ENCODE data around the gene LHX4.

LHX4 gene

DNA sequence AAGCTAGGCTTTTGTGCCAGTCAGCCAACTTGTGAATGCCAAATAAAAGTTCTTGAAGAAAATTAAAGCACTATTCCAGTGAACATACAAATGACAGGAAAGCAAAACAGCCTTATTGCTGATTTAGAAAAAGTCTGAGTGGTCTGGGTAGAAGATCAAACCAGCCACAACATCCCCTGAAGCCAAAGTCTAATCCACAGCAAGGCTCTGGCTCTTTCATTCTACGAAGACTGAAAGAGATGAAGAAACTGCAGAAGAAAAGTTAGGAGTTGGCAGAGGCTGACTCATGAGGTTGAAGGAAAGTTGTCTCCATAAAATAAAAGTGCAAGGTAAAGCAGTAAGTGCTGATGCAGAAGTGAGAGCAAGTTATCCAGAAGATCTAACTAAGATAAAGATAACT lies 65.9 kb downstream of the LHX4 start:
- TF ChIP-seq, protein P1, sequence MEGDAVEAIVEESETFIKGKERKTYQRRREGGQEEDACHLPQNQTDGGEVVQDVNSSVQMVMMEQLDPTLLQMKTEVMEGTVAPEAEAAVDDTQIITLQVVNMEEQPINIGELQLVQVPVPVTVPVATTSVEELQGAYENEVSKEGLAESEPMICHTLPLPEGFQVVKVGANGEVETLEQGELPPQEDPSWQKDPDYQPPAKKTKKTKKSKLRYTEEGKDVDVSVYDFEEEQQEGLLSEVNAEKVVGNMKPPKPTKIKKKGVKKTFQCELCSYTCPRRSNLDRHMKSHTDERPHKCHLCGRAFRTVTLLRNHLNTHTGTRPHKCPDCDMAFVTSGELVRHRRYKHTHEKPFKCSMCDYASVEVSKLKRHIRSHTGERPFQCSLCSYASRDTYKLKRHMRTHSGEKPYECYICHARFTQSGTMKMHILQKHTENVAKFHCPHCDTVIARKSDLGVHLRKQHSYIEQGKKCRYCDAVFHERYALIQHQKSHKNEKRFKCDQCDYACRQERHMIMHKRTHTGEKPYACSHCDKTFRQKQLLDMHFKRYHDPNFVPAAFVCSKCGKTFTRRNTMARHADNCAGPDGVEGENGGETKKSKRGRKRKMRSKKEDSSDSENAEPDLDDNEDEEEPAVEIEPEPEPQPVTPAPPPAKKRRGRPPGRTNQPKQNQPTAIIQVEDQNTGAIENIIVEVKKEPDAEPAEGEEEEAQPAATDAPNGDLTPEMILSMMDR (IDR thresholded peaks at IDR 0.05; ENCODE audit: low read depth, low read length, missing control alignments) = no peak
- H3K4me3 ChIP-seq (ENCODE audit: low read depth, low read length) = no peak overlapping the region
- no peak for DNase-seq (ENCODE audit: low read depth)

DNA sequence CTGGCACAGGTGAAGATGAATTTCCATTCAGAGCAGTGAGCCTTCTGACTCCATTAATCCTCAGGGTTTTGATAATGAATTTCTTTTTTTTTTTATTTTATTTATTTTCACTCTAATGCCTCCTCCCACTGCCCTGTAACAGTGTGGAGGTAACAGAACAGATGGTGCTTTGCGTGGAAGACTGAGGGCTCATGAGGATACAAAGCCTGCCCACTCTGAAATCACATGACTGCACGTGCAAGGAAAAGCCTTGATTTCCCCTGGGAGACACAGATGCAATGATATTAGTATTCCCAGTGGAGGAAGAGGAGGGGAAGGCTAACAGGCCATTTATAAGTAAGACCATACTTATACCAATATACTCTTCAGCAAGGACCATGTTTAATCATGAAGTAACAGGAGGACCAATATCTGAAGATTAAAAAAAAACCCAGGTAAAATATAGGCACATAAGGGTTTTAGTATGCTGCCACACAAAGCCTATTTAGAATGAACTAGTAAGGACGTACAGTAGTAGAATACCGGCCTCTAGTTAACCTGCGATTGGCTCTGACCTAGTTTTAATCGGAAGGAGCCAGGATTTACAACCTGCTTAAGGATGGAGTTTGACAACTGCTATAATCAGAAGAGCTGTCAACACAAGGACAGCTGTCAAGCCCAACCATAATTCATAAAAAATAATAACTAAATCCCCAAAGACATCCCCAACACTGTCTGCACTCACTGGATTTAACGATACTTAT lies 69.6 kb downstream of the LHX4 start:
- no peak overlapping the region for H3K4me3 ChIP-seq (ENCODE audit: low read depth, low read length)
- DNase-seq (ENCODE audit: low read depth) = no peak
- TF ChIP-seq, protein P1 (IDR thresholded peaks at IDR 0.05; ENCODE audit: low read depth, low read length, missing control alignments) = no peak

DNA sequence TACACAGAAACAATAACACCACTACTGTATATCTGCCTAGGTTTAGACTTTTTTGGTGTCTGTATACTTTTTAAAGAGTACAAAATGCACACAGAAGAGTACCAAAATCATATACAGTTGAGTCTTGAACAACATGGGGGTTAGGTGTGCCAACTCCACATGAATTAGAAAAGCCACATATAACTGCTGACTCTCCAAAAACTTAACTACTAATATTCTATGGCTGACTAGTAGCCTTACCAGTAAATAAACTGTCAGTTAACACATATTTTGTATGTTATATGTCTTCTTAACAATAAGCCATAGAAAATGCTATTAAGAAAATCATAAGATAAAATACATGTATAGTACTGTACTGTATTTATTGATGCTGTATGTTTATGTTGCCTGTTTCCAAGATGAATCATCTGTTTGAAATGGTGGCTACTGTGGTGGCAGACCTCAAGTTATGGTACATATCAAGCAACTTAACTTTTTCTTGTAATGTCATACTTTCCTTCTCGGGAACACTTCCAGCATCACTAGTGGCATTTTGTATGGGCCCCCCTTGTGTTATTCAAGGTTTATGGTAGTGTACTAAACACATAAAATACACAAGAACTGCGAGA lies 71.2 kb downstream of the LHX4 start:
- TF ChIP-seq, protein P1 (IDR thresholded peaks at IDR 0.05; ENCODE audit: low read depth, low read length, missing control alignments) = no peak

DNA sequence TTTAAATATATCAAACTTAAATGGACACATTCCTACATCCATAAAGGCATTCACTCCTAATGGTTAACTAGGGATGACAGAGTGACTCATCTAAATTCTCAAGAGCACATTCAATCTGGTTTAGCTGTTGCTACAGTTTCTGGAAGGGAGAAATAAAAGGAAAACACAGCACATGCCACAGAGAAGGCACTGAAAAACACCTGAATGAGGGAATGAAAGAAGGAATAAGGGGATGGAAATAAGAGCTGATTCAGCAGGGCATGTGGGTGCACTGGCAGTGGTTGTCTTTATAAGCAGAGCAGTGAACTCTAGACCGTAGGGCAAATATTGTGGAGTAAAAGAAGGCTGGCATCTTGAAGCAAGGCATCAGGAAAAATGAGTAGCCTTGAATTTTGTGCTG lies 79.3 kb downstream of the LHX4 start:
- TF ChIP-seq, protein P1 (IDR thresholded peaks at IDR 0.05; ENCODE audit: low read depth, low read length, missing control alignments) = no peak
- no peak for DNase-seq (ENCODE audit: low read depth)
- H3K4me3 ChIP-seq (ENCODE audit: low read depth, low read length) = no peak overlapping the region

More for the DNA sequence above, 71.2 kb downstream of the LHX4 start:
- H3K4me3 ChIP-seq (ENCODE audit: low read depth, low read length) = no peak overlapping the region
- DNase-seq (ENCODE audit: low read depth) = no peak

DNA sequence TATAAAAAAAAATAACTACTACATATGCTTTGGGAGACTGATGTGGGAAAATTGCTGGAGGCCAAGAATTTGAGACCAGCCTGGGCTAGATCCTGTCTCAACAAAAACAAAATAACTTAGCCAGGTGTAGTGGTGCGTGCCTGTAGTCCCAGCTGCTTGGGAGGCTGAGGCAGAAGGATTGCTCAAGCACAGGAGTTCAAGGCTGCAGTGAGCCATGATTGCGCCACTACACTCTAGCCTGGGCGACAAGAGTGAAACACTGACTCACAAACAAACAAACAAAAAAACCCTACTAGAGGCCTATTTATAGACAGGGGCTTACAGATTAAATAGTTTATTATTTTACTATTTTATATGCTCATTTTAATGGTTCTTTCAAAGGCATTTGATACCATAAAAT lies 80.0 kb downstream of the LHX4 start:
- TF ChIP-seq, protein P1 (IDR thresholded peaks at IDR 0.05; ENCODE audit: low read depth, low read length, missing control alignments) = no peak
- no peak for DNase-seq (ENCODE audit: low read depth)

DNA sequence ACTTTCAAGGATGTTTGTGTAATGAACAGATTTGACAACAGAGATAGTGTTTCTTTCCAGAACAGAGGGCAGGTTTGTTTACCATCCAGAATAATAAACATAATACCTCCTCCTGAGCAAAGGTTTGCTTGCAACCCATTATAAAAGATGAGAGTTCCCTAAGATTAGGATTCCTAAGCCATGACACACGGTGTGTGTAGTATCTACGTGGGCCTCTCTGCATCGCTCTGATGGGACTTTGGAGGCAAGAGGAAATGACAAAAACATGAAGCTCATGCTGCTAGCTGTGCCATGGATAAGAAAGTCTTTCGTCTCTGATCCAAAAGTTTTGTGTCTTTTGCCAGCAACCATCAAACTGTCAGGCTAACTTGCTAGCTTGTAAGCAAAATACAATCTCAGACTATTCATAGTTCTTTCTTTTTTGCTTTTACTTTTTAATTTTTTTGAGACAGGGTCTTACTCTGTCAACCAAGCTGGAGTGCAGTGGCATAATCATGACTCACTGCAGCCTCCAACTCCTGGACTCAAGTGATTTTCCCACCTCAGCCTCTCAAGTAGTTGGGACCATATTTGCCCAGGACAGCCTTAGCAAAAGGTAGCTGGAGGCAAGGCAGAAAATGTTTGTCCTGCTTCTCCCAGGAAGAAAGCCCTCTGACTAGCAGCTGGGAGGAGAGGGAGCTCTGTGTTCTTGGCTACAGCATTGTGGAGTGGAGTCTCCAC lies 81.1 kb downstream of the LHX4 start:
- TF ChIP-seq, protein P1 (IDR thresholded peaks at IDR 0.05; ENCODE audit: low read depth, low read length, missing control alignments) = no peak
- DNase-seq (ENCODE audit: low read depth) = no peak
- no peak overlapping the region for H3K4me3 ChIP-seq (ENCODE audit: low read depth, low read length)

More for the DNA sequence above, 80.0 kb downstream of the LHX4 start:
- H3K4me3 ChIP-seq (ENCODE audit: low read depth, low read length) = no peak overlapping the region

Data from GM12864 (cell line).